ENCODE data around the gene DHRSX.

The DHRSX gene

GRCh38 chrX:2412131-2412530, 88.6 kb downstream of the DHRSX start:
- Histone ChIP-seq H3K9me3 (ENCODE audit: control insufficient read depth, insufficient read depth, low read depth, low read length) (no peaks in the 10 kb centered on the region), H3K36me3 (ENCODE audit: control insufficient read depth in 2 of 2, insufficient read depth in 1 of 2, low read length in 2 of 2) (peaks cover 0 to under 1% of the 10 kb centered on the region in 2 experiments; a peak in 2 of 3 replicates), H3K4me1 (ENCODE audit: control insufficient read depth, insufficient read depth, low read length) (no peaks in the 10 kb centered on the region), H3K27ac (ENCODE audit: extremely low read depth, low read depth, low read length) (no peak overlapping the region), H3K4me3 (ENCODE audit: low read depth, low read length) (no peak overlapping the region)
- POLR2A ChIA-PET = no interaction called here
- no peak for TF ChIP-seq ZNF600 (tag by site-specific recombination; IDR thresholded peaks at IDR 0.05)
- TF ChIP-seq ZNF335 (tag by site-specific recombination; conservative IDR thresholded peaks at IDR 0.05) = no peak
- no peak for TF ChIP-seq ZNF621 (tag by site-specific recombination; IDR thresholded peaks at IDR 0.05)
- TF ChIP-seq KLF8 (tag by site-specific recombination; IDR thresholded peaks at IDR 0.05) = no peak
- no peak for TF ChIP-seq KLF9 (tag by site-specific recombination; IDR thresholded peaks at IDR 0.05; ENCODE audit: low read depth)
- no peak for TF ChIP-seq ZNF202 (tag by site-specific recombination; IDR thresholded peaks at IDR 0.05; ENCODE audit: borderline replicate concordance)
- no peak for TF ChIP-seq ZNF423 (tag by site-specific recombination; IDR thresholded peaks at IDR 0.05)
- no peak for TF ChIP-seq ZNF501 (tag by site-specific recombination; IDR thresholded peaks at IDR 0.05)
- no peak for TF ChIP-seq ZNF521 (tag by site-specific recombination; IDR thresholded peaks at IDR 0.05)
- no peak for TF ChIP-seq ZNF174 (tag by site-specific recombination; IDR thresholded peaks at IDR 0.05)
- no peak for TF ChIP-seq ZNF266 (tag by site-specific recombination; IDR thresholded peaks at IDR 0.05; ENCODE audit: low read depth)
- no peak for TF ChIP-seq ZNF10 (tag by site-specific recombination; IDR thresholded peaks at IDR 0.05)
- TF ChIP-seq PRDM4 (tag by site-specific recombination; IDR thresholded peaks at IDR 0.05) = no peak
- TF ChIP-seq, protein P1, sequence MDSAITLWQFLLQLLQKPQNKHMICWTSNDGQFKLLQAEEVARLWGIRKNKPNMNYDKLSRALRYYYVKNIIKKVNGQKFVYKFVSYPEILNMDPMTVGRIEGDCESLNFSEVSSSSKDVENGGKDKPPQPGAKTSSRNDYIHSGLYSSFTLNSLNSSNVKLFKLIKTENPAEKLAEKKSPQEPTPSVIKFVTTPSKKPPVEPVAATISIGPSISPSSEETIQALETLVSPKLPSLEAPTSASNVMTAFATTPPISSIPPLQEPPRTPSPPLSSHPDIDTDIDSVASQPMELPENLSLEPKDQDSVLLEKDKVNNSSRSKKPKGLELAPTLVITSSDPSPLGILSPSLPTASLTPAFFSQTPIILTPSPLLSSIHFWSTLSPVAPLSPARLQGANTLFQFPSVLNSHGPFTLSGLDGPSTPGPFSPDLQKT (IDR thresholded peaks at IDR 0.05; ENCODE audit: borderline replicate concordance, low read depth, low read length) = no peak
- TF ChIP-seq ZNF624 (tag by site-specific recombination; IDR thresholded peaks at IDR 0.05) = no peak
- TF ChIP-seq ZNF248 (tag by site-specific recombination; IDR thresholded peaks at IDR 0.05) = no peak
- TF ChIP-seq WT1 (tag by site-specific recombination; IDR thresholded peaks at IDR 0.05) = no peak
- CTCF ChIA-PET = no interaction called here

DNA sequence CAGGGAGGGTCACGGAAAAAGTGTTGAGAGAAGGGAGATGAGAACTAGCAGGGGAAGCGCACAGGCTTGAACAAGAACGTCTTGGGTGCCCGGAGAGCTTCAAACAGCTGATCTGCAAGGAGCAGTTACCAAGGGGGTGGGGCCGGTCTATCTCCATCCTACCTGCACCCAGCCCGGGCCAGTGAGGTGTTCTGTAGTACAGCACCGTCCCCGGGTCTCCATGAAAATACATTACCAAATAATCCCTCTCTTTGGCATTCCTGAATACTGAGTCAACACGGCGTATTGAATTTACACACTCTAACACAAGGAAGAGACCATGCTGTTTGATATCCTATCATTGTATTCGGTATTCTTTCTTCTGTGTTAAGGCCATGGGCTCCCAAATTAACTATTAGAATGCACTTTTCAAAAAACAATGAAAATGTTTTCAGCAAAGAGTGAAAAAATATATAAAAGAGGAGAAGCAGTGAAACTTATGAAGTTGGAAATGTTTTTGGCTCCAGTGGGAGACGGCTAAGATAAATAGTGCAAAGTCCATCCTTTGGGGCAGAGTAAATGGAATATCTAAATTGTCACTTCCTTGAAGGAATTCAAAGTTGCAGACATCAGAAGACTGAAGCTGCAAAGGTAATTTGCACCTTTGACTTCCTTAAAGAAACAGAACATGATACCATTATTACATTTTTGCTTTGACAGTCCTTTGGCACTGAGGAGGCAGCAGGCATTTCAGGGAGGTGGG, 90.3 kb downstream of the DHRSX start:
- CTCF ChIA-PET = no interaction called here
- POLR2A ChIA-PET = no interaction called here
- H3K4me3 ChIP-seq (ENCODE audit: low read depth, low read length) = no peak overlapping the region
- no peak overlapping the region for H3K27ac ChIP-seq (ENCODE audit: extremely low read depth, low read depth, low read length)
- peaks cover 0 to 5% of the 10 kb centered on the region in 2 experiments; a peak in 2 of 3 replicates for H3K36me3 ChIP-seq (ENCODE audit: control insufficient read depth in 2 of 2, insufficient read depth in 1 of 2, low read length in 2 of 2)
- TF ChIP-seq TRIM28 (IDR thresholded peaks at IDR 0.05; ENCODE audit: borderline replicate concordance, low read length) = no peak
- no peak for TF ChIP-seq YY2 (tag by site-specific recombination; IDR thresholded peaks at IDR 0.05)
- no peaks in the 10 kb centered on the region for H3K9me3 ChIP-seq (ENCODE audit: control insufficient read depth, insufficient read depth, low read depth, low read length)
- no peaks in the 10 kb centered on the region for H3K4me1 ChIP-seq (ENCODE audit: control insufficient read depth, insufficient read depth, low read length)

DNA sequence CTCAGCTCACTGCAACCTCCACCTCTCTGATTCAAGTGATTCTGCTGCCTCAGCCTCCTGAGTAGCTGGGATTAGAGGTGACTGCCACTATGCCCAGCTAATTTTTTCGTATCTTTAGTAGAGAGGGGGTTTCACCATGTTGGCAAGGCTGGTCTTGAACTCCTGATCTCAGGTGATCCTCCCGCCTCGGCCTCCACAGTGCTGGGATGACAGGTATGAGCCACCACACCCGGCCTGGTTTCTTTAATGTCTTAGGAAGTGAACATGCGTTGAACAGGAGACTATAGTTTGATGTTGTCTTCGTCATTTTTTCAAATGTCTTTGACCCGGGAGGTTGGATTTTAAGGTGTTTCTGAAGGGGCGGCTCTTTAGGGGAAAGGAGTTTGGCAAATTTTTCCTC, 91.0 kb downstream of the DHRSX start:
- H3K9me3 ChIP-seq (ENCODE audit: control insufficient read depth, insufficient read depth, low read depth, low read length) = no peaks in the 10 kb centered on the region
- H3K36me3 ChIP-seq (ENCODE audit: control insufficient read depth in 2 of 2, insufficient read depth in 1 of 2, low read length in 2 of 2) = peaks cover 0 to 5% of the 10 kb centered on the region in 2 experiments; a peak in 2 of 3 replicates
- H3K27ac ChIP-seq (ENCODE audit: extremely low read depth, low read depth, low read length) = no peak overlapping the region
- no peaks in the 10 kb centered on the region for H3K4me1 ChIP-seq (ENCODE audit: control insufficient read depth, insufficient read depth, low read length)
- CTCF ChIA-PET = no interaction called here
- H3K4me3 ChIP-seq (ENCODE audit: low read depth, low read length) = no peak overlapping the region
- POLR2A ChIA-PET = no interaction called here
- TF ChIP-seq EGR2 (tag by site-specific recombination; IDR thresholded peaks at IDR 0.05; ENCODE audit: low read depth) (no peak), SCRT2 (tag by site-specific recombination; IDR thresholded peaks at IDR 0.05) (no peak), ZNF133 (tag by site-specific recombination; IDR thresholded peaks at IDR 0.05) (no peak), ZNF366 (tag by site-specific recombination; conservative IDR thresholded peaks at IDR 0.05) (no peak), GLIS2 (tag by site-specific recombination; IDR thresholded peaks at IDR 0.05) (no peak), ZSCAN16 (tag by site-specific recombination; IDR thresholded peaks at IDR 0.05) (no peak), MZF1 (tag by site-specific recombination; IDR thresholded peaks at IDR 0.05; ENCODE audit: borderline replicate concordance) (no peak), ZNF311 (tag by site-specific recombination; IDR thresholded peaks at IDR 0.05; ENCODE audit: borderline replicate concordance) (no peak), ZNF433 (tag by site-specific recombination; IDR thresholded peaks at IDR 0.05; ENCODE audit: low read depth) (no peak), ZNF23 (tag by site-specific recombination; IDR thresholded peaks at IDR 0.05; ENCODE audit: borderline replicate concordance) (no peak), ZNF623 (tag by site-specific recombination; IDR thresholded peaks at IDR 0.05) (no peak)

Measured in HEK293 (cell line).